Omental fat pad (tissue), 4 donors: ENCODE results near the gene SRSF11. TPM values are rescaled to one million over a fixed set of nuclear protein-coding genes. Genes with fewer than 3 reads are reported as not detected.
"Not testable (repeated sequence)": the region's sequence is repeated elsewhere in the genome, so short reads cannot be mapped to it uniquely, and the experiment has no call there.

Source experiments
- ATAC-seq: fragments of 150-250 bp; one replicate; pipeline ENCODE4 v1.9.1; 2016; ENCODE audit warnings: mild to moderate bottlenecking, moderate library complexity; ENCODE audit not compliant: low FRiP score
- DNase-seq: peaks from one replicate; pipeline ENCODE4 v3.0.0-alpha.2; 2019; ENCODE audit warnings: low spot score
- CTCF ChIP-seq, 3 donors: fragments of 450-650 bp; IDR thresholded peaks; one replicate each; pipeline ENCODE4 v1.5.1; 2016 to 2017; ENCODE audit warnings: antibody characterized with exemption in 3 of 3, mild to moderate bottlenecking in 3 of 3, moderate library complexity in 2 of 3
- total RNA-seq, 4 donors: library from RNA; depleted of rRNA; stranded (reverse); fragments of >200 nt; gene quantifications; one replicate each; pipeline ENCODE4 v1.1.0, GENCODE V29; 2016

The SRSF11 gene
- total RNA-seq, 4 donors from 2014 or later = 143 to 240 (median 167) TPM

GRCh38 chr1:70205434-70206118 is 15.6 kb upstream of the SRSF11 start, which contains the start of gene LRRC40:
TSS of gene LRRC40 (minus strand) at chr1:70205579. CDS start at chr1:70205540, 39 bp downstream.
- ATAC-seq = peak; percentile 98
- peak; percentile 79 for DNase-seq
- no peak for TF ChIP-seq CTCF (IDR thresholded peaks at IDR 0.05)

DNA sequence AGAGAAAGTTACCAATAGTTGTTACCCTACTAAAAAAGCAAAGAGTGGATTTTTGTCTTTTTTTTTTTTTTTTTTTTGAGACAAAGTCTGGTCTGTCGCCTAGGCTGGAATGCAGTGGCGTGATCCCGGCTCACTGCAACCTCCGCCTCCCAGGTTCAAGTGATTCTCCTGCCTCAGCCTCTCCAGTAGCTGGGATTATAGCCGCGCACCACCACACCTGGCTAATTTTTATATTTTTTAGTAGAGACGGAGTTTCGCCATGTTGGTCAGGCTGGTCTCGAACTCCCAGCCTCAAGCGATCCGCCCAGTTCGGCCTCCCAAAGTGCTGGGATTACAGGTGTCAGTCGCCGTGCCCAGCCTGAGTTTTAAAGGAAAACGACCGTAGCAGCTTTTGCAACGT is 14.3 kb upstream of the SRSF11 start:
- ATAC-seq, DNase-seq: not testable (repeated sequence)

GRCh38 chr1:70207492-70207891 is 13.7 kb upstream of the SRSF11 start:
- TF ChIP-seq CTCF (IDR thresholded peaks at IDR 0.05) = no peak
- DNase-seq (no peak), ATAC-seq (no peak)

GRCh38 chr1:70208292-70208691 is 12.9 kb upstream of the SRSF11 start:
- ATAC-seq (no peak), DNase-seq (no peak)
- no peak for TF ChIP-seq CTCF (IDR thresholded peaks at IDR 0.05)

DNA sequence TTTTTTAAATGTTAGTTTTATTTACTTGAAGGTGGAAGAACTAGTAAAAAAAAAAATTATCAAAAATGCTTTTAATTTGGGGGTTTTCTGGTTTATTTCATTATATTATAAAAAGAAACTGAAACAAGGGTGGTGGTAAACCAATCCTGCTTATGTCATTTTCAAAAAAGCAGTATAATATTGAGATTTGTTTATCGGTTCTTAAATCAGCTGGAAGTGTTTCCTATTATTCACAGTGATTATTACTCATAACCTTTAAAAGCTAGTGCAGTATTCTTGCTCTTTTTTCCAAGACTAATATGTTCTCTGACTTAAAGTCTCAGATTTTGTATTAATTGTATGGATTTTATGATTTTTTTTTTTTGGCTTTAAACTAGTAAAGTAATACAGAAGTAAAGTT is 10.4 kb upstream of the SRSF11 start:
- DNase-seq (no peak), ATAC-seq (no peak)
- TF ChIP-seq CTCF (IDR thresholded peaks at IDR 0.05) = no peak

DNA sequence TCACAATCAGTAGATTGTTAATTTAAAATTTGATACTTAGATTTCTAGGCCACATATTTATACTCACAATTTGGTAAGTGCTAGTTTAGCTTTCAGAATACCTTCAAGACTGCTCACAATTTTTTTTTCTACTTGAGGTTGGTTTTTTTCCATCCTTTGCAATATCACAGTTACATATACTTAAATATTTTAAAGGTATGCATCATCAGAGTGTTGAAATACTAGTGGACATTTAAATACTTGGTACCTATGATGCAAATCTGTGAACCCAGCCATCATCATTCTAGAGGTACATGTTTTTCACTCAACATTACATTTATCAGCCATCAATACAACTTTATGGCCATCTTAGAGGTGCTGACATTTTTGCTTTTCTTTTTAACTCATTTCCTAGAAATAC is 9.6 kb upstream of the SRSF11 start:
- ATAC-seq = no peak
- DNase-seq = no peak
- no peak for TF ChIP-seq CTCF (IDR thresholded peaks at IDR 0.05)

- ATAC-seq (no peak), DNase-seq (no peak)
- no peak for TF ChIP-seq CTCF (IDR thresholded peaks at IDR 0.05)
Observed at GRCh38 chr1:70220015-70220414, 1.2 kb upstream of the SRSF11 start.
